GM12872 (cell line): ENCODE results near the gene TMCO4.

Source experiments
- TF ChIP-seq, protein P1 (sequence below): IDR thresholded peaks from 3 replicates; pipeline ENCODE4 v1.5.1; 2011; ENCODE audit warnings: low read depth, mild to moderate bottlenecking, low read length, moderate library complexity; ENCODE audit not compliant: insufficient read depth

Gene TMCO4

DNA sequence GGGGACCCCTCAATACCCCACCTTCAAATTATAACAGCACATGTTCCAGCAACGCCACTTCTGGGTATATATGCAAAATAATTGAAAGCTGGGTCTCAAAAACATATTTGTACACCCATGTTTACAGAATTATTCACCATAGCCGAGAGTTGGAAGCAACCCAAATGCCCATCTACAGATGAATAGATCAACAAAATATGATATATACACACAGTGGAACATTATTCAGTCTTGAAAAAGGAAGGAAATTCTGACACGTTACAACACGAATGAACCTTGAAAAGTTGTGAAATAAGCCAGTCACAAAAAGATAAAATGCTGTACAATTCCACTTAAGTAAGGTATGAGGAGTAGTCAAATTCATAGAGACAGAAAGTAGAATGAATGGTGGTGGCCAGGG is 5.1 kb downstream of the TMCO4 start:
- TF ChIP-seq, protein P1, sequence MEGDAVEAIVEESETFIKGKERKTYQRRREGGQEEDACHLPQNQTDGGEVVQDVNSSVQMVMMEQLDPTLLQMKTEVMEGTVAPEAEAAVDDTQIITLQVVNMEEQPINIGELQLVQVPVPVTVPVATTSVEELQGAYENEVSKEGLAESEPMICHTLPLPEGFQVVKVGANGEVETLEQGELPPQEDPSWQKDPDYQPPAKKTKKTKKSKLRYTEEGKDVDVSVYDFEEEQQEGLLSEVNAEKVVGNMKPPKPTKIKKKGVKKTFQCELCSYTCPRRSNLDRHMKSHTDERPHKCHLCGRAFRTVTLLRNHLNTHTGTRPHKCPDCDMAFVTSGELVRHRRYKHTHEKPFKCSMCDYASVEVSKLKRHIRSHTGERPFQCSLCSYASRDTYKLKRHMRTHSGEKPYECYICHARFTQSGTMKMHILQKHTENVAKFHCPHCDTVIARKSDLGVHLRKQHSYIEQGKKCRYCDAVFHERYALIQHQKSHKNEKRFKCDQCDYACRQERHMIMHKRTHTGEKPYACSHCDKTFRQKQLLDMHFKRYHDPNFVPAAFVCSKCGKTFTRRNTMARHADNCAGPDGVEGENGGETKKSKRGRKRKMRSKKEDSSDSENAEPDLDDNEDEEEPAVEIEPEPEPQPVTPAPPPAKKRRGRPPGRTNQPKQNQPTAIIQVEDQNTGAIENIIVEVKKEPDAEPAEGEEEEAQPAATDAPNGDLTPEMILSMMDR: no peak

- TF ChIP-seq, protein P1: no peak
Measured at GRCh38 chr1:19793360-19794046, 6.2 kb downstream of the TMCO4 start.

- TF ChIP-seq, protein P1: no peak
Measured at GRCh38 chr1:19792237-19793002, 7.3 kb downstream of the TMCO4 start.

GRCh38 chr1:19786988-19787423 is 12.7 kb downstream of the TMCO4 start:
- TF ChIP-seq, protein P1: no peak

DNA sequence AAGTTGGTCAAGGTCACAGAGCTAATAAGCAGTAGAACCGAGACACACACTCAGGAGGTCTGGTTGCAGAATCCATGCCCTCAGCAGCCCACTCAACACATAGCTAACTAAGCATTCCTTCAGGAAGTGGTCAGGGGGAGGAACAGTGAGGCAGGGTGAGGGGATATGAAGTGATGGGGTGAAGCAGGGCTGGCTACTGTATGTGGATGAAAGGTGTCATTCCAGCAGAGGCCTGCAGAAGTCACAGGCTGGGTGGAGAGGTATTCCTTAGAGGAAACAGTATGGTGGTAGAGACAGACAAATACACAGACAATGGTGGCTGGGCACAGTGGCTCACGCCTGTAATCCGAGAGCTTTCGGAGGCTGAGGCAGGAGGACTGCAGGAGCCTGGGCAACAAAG is 14.1 kb downstream of the TMCO4 start:
- TF ChIP-seq, protein P1: no peak

GRCh38 chr1:19780267-19780877 is 19.3 kb downstream of the TMCO4 start:
- TF ChIP-seq, protein P1: no peak

DNA sequence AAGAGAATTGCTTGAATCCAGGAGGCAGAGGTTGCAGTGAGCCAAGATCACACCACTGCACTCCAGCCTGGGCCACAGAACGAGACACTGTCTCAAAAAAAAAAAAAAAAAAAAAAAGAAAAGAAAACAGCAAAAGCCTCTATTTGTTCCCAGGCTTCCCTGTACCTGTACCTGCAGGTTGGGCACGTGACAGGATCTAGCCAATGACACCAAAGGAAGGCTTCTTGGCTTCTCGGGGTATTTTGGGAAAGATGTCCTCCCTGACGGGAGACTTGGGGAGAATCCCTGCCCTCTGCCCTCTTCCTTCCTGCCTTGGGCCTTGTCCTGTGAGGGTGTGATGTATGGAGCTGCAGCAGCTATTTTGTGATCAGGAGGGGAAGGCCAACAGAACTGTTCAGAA is 22.8 kb downstream of the TMCO4 start:
- TF ChIP-seq, protein P1: no peak
